Head of caudate nucleus (tissue), 42 donors: Measurements from ENCODE around the gene WDR49.
"Not testable (repeated sequence)": the region's sequence is repeated elsewhere in the genome, so short reads cannot be mapped to it uniquely, and the experiment has no call there.

Experiments used
- DNase-seq, 42 donors: peaks; one replicate each; pipeline versions ENCODE4 v3.0.0 to v3.0.0-alpha.2; 2020 to 2021; ENCODE audit warnings: mixed read lengths in 7 of 42
- intact Hi-C: fragments of 100-400 bp; cut with DNase I; formaldehyde crosslinking; loops from one replicate; pipeline ENCODE4 v1.15.0; 2022

Gene WDR49

GRCh38 chr3:167631471-167631870, 22.3 kb downstream of the WDR49 start:
- intact Hi-C loops: no loop called here
- no peak for DNase-seq

GRCh38 chr3:167626490-167626889, 27.3 kb downstream of the WDR49 start:
- intact Hi-C loops: no loop called here
- DNase-seq: no peak

GRCh38 chr3:167615030-167615429, 38.7 kb downstream of the WDR49 start:
- intact Hi-C loops: no loop called here
- no peak for DNase-seq

DNA sequence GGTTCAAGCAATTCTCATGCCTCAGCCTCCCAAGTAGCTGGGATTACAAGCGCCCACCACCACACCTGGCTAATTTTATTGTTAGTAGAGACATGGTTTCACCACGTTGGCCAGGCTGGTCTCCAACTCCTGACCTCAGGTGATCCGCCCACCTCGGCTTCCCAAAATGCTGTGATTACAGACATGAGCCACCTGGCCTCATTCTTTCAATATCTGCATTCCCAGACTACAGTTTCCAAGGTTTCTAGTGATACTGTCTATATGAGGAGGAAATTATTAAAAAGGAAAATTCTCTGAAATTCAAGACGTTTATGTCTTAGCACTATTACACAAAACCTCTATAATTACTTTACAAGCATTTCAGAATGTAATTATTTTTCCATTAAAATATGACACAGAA, 39.5 kb downstream of the WDR49 start:
- intact Hi-C loops, DNase-seq: not testable (repeated sequence)

- intact Hi-C loops: no loop called here
- DNase-seq: no peak
Observed at GRCh38 chr3:167611718-167612117, 42.0 kb downstream of the WDR49 start.

DNA sequence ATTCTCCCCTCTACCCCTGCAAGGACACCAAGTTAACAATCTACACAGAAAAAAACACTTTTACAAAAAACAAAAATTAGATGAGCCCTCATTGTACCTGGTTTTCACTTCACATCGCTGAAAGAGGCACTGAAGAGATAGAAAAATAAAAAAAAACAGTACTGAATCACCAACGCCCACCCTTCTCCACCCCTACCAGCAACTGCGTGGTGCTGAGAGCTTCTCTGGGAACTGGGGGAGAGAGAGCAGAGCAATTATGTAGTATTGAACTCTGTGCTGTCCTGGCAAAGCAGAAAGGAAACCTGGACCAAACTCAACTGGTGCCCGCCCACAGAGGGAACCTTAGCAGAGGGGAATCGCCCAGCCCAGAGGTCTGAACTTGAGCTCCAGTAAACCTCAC, 44.6 kb downstream of the WDR49 start:
- DNase-seq: peak in 27 of 42 donors; percentile 2 to 69 (median 34)
- intact Hi-C loops: no loop called here

GRCh38 chr3:167606836-167607235, 46.9 kb downstream of the WDR49 start:
- DNase-seq: no peak
- intact Hi-C loops: no loop called here

GRCh38 chr3:167605871-167606270, 47.9 kb downstream of the WDR49 start:
- intact Hi-C loops: no loop called here

DNA sequence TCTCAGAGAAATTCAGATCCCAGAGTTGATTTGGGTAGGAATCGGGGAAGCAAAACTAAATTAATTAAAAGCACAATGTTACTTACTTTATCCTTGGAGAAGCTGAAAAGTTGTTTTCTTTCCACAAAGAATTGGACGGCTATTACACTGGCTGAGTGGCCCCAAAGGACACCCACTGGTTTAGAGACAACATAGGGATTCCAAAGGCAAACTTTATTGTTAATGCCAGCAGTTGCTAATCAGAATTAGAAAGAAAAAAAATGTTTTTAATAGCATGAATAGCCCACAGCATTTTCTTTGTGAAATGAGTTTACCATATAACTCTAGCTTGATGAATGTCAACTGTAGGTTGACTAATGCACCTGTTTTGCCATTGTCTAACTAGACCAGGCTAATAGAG, 51.7 kb downstream of the WDR49 start:
- no peak for DNase-seq
- intact Hi-C loops: no loop called here

More at GRCh38 chr3:167605871-167606270, 47.9 kb downstream of the WDR49 start:
- no peak for DNase-seq

DNA sequence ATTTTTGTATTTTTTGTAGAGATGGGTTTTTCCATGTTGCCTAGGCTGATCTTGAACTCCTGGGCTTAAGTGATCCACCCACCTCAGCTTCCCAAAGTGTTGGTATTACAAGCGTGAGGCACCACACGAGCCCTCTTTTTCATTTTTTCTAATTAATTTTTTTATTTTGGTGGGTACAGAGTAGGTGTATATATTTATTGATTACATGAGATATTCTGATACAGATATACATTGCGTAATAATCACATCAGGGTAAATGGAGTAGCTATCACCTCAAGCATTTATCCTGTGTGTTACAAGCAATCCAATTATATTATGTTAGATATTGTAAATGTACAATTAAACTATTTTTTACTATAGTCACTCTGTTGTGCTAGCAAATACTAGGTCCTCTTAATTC, 66.1 kb downstream of the WDR49 start:
- DNase-seq: no peak
- intact Hi-C loops: no loop called here

- intact Hi-C loops: no loop called here
- peak in 30 of 42 donors; percentile 3 to 75 (median 21) for DNase-seq
Observed at GRCh38 chr3:167575000-167575600, 78.6 kb downstream of the WDR49 start.

DNA sequence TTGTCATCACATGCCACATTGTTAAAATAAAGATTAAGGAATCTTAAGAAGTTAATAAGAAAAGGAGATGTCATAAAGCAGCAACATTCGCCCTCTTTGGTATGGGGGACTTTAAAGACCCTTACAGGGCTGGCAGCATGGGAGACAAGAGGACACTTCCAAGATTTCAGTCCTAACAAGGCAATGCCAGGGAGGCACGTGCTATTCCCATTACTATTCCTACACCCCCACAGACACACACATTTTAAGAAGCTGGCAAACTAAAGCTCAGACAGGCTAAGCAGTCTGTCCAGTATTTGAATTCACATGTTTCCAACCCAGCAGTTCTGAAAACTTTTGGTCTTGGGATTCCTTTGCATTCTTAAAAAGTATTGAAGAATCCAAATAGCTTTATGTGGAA, 80.8 kb downstream of the WDR49 start:
- DNase-seq: no peak
- intact Hi-C loops: no loop called here

DNA sequence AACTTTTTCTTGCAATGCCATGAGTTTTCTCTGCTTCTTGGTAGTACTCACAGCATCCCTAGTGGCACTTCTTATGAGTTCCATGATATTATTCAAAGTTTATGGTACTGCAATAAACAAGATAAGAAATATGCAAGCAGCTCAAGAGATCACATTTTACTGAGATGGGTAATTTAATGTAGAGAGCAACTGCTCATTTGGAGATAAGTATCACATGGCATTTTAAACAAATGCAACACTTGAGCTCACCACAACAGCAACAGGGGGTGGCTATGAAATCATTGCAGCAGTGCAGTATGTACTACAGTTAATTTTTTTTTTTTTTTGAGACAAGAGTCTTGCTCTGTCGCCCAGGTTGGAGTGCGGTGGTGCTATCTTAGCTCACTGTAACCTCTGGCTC, 85.1 kb downstream of the WDR49 start:
- intact Hi-C loops: no loop called here
- no peak for DNase-seq

DNA sequence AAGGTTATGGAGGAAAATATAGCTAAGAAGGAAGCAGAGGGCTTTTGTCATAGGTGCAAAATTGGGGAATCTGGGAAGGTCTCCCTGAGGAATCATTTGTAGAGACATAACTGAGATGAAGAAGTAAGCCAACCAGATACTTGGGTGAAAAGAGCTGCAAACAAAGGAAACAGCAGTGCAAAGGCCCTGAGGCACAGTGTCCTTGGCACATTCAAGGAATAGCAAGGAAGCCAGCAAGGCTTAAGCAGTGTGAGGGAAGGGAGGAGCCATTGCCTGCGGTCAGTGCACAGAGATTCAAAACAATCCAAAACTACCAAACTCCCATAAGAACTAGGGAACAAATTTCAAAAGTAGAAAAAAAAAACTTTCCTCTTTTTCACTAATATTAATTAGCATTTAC, 88.3 kb downstream of the WDR49 start:
- DNase-seq: no peak
- intact Hi-C loops: no loop called here

- no peak for DNase-seq
Observed at GRCh38 chr3:167564612-167565011, 89.1 kb downstream of the WDR49 start.

DNA sequence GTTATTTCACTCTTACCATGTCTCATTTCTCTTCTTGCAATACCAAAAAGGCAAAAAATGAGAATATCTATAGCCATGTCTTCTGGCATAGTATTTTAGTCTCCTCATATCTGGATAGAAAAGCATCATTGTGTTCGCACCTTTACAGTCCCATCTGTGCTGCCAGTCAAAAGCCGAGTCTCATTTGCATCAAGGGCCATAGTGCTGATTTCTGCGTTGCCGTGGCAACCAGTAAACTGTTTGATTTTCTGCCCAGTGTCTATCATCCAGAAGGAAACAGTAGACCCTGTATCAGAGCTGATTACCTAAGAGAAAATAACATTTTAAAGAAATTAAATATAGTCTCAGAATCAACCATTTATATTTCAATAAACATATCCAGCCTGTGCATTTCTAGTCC, 93.8 kb downstream of the WDR49 start:
- DNase-seq: no peak
- intact Hi-C loops: no loop called here

More at GRCh38 chr3:167564612-167565011, 89.1 kb downstream of the WDR49 start:
- intact Hi-C loops: no loop called here

- intact Hi-C loops: no loop called here
- no peak for DNase-seq
Observed at GRCh38 chr3:167554898-167555297, 98.8 kb downstream of the WDR49 start.

DNA sequence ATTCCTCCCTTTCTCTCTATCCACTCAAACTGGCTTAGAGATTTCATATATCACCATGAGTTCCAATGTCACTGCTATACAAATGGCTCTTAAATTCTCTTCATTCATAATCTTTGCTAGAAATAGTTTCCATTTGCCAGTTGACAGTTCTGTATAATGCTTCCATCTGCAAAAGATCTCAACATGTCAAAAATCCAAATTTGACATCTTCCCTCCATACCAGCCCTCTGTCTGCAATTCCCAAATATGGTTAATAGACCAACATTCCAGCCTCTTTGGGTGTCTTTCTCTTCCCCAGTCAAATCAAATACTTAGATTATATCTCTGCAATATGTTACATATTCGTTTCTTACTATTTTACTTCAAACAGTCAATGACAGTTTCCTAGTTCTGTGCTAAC, 115.7 kb downstream of the WDR49 start:
- no peak for DNase-seq
- intact Hi-C loops: no loop called here

DNA sequence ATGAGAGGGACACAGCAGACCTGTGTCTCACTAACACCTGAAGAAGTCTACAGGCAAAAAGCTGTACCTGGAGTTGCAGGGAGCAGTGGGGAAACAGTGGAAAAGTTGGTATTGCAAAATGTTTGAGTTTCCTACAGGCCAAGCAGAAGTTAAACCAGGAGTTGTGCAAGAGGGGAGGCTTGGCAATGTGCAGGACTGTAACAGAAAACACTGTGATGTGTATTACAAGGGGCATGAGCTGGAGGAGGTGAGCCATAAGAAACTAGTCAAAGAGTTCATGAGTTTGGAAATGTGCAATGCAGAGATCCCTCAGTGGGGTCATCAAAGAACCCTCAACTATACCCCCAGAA, 132.8 kb downstream of the WDR49 start:
- intact Hi-C loops: no loop called here
- no peak for DNase-seq

GRCh38 chr3:167520266-167521005, 133.3 kb downstream of the WDR49 start:
- intact Hi-C loops: no loop called here
- DNase-seq: no peak

- no peak for DNase-seq
- intact Hi-C loops: no loop called here
Observed at GRCh38 chr3:167507954-167508353, 145.8 kb downstream of the WDR49 start.
